HEK293 (cell line): ENCODE results near the gene UBXN1.

Experiments
- GLI4 ChIP-seq: fragments of 450-650 bp; formaldehyde crosslinking; IDR thresholded peaks from 2 replicates; pipeline ENCODE4 v1.5.1; 2016; ENCODE audit warnings: missing biosample characterization, missing genetic modification characterization
- HIC1 ChIP-seq: fragments of 450-650 bp; formaldehyde crosslinking; IDR thresholded peaks from 2 replicates; pipeline ENCODE4 v1.5.1; 2016; ENCODE audit warnings: missing biosample characterization, missing genetic modification characterization
- IKZF3 ChIP-seq: fragments of 450-650 bp; IDR thresholded peaks from 2 replicates; pipeline ENCODE4 v1.5.0; 2018; ENCODE audit warnings: missing biosample characterization, mild to moderate bottlenecking, missing genetic modification characterization, moderate library complexity
- OSR2 ChIP-seq: fragments of 450-650 bp; formaldehyde crosslinking; IDR thresholded peaks from 2 replicates; pipeline ENCODE4 v1.5.1; 2016; ENCODE audit warnings: missing biosample characterization, missing genetic modification characterization
- PRDM1 ChIP-seq: fragments of 450-650 bp; formaldehyde crosslinking; IDR thresholded peaks from 2 replicates; pipeline ENCODE4; 2016; ENCODE audit warnings: missing biosample characterization, missing genetic modification characterization
- PRDM10 ChIP-seq: fragments of 450-650 bp; formaldehyde crosslinking; IDR thresholded peaks from 2 replicates; pipeline ENCODE4 v1.5.1; 2016; ENCODE audit warnings: missing biosample characterization, missing genetic modification characterization
- PRDM2 ChIP-seq: fragments of 450-650 bp; formaldehyde crosslinking; IDR thresholded peaks from 2 replicates; pipeline ENCODE4 v1.5.1; 2016; ENCODE audit warnings: missing biosample characterization, missing genetic modification characterization, borderline replicate concordance
- SALL2 ChIP-seq: fragments of 450-650 bp; formaldehyde crosslinking; IDR thresholded peaks from 2 replicates; pipeline ENCODE4 v1.5.0; 2017; ENCODE audit warnings: missing biosample characterization, mild to moderate bottlenecking, missing genetic modification characterization, borderline replicate concordance
- SCRT1 ChIP-seq: fragments of 450-650 bp; formaldehyde crosslinking; IDR thresholded peaks from 2 replicates; pipeline ENCODE4 v1.5.1; 2016; ENCODE audit warnings: missing biosample characterization, missing genetic modification characterization, borderline replicate concordance
- ZBTB10 ChIP-seq: fragments of 450-650 bp; formaldehyde crosslinking; IDR thresholded peaks from 2 replicates; pipeline ENCODE4 v1.5.1; 2016; ENCODE audit warnings: missing biosample characterization, missing genetic modification characterization
- ZBTB11 ChIP-seq: fragments of 450-650 bp; formaldehyde crosslinking; conservative IDR thresholded peaks from 2 replicates; pipeline ENCODE4 v1.5.1; 2016; ENCODE audit warnings: low read depth, missing biosample characterization, missing genetic modification characterization
- ZFP37 ChIP-seq: fragments of 450-650 bp; formaldehyde crosslinking; IDR thresholded peaks from 2 replicates; pipeline ENCODE4 v1.5.1; 2016; ENCODE audit warnings: missing biosample characterization, missing genetic modification characterization
- ZFP69B ChIP-seq: fragments of 450-650 bp; formaldehyde crosslinking; IDR thresholded peaks from 2 replicates; pipeline ENCODE4 v1.5.1; 2016; ENCODE audit warnings: missing biosample characterization, missing genetic modification characterization
- ZNF112 ChIP-seq: fragments of 450-650 bp; formaldehyde crosslinking; IDR thresholded peaks from 2 replicates; pipeline ENCODE4 v1.5.0; 2017; ENCODE audit warnings: missing biosample characterization, missing genetic modification characterization
- ZNF423 ChIP-seq: fragments of 450-650 bp; formaldehyde crosslinking; IDR thresholded peaks from 2 replicates; pipeline ENCODE4 v1.5.1; 2016; ENCODE audit warnings: missing biosample characterization, missing genetic modification characterization
- ZNF433 ChIP-seq: fragments of 450-650 bp; formaldehyde crosslinking; IDR thresholded peaks from 2 replicates; pipeline ENCODE4 v1.5.1; 2016; ENCODE audit warnings: missing biosample characterization, missing genetic modification characterization, low read depth
- ZNF501 ChIP-seq: fragments of 450-650 bp; formaldehyde crosslinking; IDR thresholded peaks from 2 replicates; pipeline ENCODE4 v1.5.1; 2016; ENCODE audit warnings: missing biosample characterization, missing genetic modification characterization
- ZNF561 ChIP-seq: fragments of 450-650 bp; IDR thresholded peaks from 2 replicates; pipeline ENCODE4 v1.5.1; 2018; ENCODE audit warnings: missing biosample characterization, missing genetic modification characterization, borderline replicate concordance
- ZNF664 ChIP-seq: fragments of 450-650 bp; formaldehyde crosslinking; IDR thresholded peaks from 2 replicates; pipeline ENCODE4 v1.5.1; 2016; ENCODE audit warnings: missing biosample characterization, missing genetic modification characterization
- ZNF830 ChIP-seq: fragments of 450-650 bp; IDR thresholded peaks from 2 replicates; pipeline ENCODE4 v1.5.0; 2018; ENCODE audit warnings: missing biosample characterization, missing genetic modification characterization, low read depth, mild to moderate bottlenecking, moderate library complexity

UBXN1 gene

GRCh38 chr11:62671608-62672389 lies 7.1 kb downstream of the UBXN1 start, which contains the start of the genes LBHD1 and UQCC3 (continued):
- TF ChIP-seq PRDM2 (tag by site-specific recombination) = no peak
- TF ChIP-seq ZNF423 (tag by site-specific recombination) = peak; percentile 30; the same call in 1 of the 2 replicates
- TF ChIP-seq OSR2 (tag by site-specific recombination) = peak; percentile 39; the same call in 1 of the 2 replicates
- TF ChIP-seq ZBTB10 = peak; percentile 39
- TF ChIP-seq PRDM1 (tag by site-specific recombination) = no peak
- 0 out of 2 replicates have a peak, but pooled peaks have one; percentile 18 for TF ChIP-seq ZNF501
- TF ChIP-seq IKZF3 (tag by site-specific recombination) = peak; percentile 72
- peak; percentile 46; the same call in 1 of the 2 replicates for TF ChIP-seq ZNF561 (tag by site-specific recombination)
- no peak for TF ChIP-seq ZNF112 (tag by site-specific recombination)
- TF ChIP-seq PRDM10 = peak; percentile 9; the same call in 1 of the 2 replicates
- no peak for TF ChIP-seq ZNF830
- 0 out of 2 replicates have a peak, but pooled peaks have one; percentile 10 for TF ChIP-seq HIC1 (tag by site-specific recombination)
- TF ChIP-seq ZBTB11 = peak; percentile 71
- no peak for TF ChIP-seq ZNF433 (tag by site-specific recombination)
- peak; percentile 77; the same call in 1 of the 2 replicates for TF ChIP-seq ZFP69B (tag by site-specific recombination)
- peak; percentile 98 for TF ChIP-seq SCRT1 (tag by site-specific recombination)
- TF ChIP-seq ZFP37 = peak; percentile 26; the same call in 1 of the 2 replicates
- TF ChIP-seq GLI4 = no peak
- no peak for TF ChIP-seq ZNF664 (tag by site-specific recombination)
- TF ChIP-seq SALL2 (tag by site-specific recombination) = no peak
